ENCODE measurements around the gene TEDDM1. TPM values are rescaled to one million over a fixed set of nuclear protein-coding genes. Genes with fewer than 3 reads are reported as not detected.

TEDDM1 gene
- total RNA-seq, result not detected in 2 replicates

GRCh38 chr1:182400567-182400966, at the start of gene TEDDM1:
Gene TEDDM1, minus strand, starts transcription at chr1:182400667. Its CDS starts 182 bp downstream, at chr1:182400485.

DNA sequence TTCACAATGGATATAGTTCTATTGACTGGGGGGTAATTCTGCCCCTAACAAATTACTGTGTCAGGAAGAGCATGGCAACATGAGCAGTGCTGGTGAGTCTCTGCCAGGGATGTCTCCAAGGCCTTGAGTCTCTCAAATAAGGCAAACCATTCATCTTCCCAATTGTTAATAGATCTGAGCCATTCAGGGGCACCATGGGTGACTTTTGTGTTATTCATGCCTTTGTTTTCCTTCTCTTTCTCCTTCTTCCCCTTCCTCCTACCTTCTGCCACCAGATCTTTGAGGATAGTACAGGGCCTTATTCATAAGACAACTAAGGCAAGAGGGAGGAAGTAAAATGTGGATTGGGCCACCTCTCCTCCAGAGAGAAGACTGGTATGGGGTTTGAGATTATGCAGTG, 49.6 kb upstream of the TEDDM1 start, which contains the start of gene RGSL1:
TSS of gene RGSL1 (plus strand) at position 60 of the 400 bp plus-strand sequence. CDS start at position 80, 20 bp downstream.

GRCh38 chr1:182391362-182392049, 9.0 kb downstream of the TEDDM1 start, which contains the start of gene GLUL:
Gene GLUL, minus strand, starts transcription at chr1:182391790. Its CDS starts 3,053 bp downstream, at chr1:182388737.

Other genes with a start within 250 kb of the TEDDM1 start
- 225 and 245 TPM in 2 replicates for gene GLUL, start 8.9 kb downstream of the TEDDM1 start, total RNA-seq
- gene RGSL1, start 49.5 kb upstream of the TEDDM1 start, total RNA-seq, result not detected in 2 replicates
- 2.0 and 6.5 TPM in 2 replicates for gene RNASEL, start 188.6 kb upstream of the TEDDM1 start, total RNA-seq
- gene RGS16, start 203.7 kb upstream of the TEDDM1 start, total RNA-seq, result under 0.01 TPM in 2 replicates

All from endothelial cell of coronary artery (primary cell).